GM19455 (cell line): ENCODE data around the gene SPTBN1.
"Not testable (repeated sequence)": the region's sequence is repeated elsewhere in the genome, so short reads cannot be mapped to it uniquely, and the experiment has no call there.

Experiments used
- ATAC-seq: cut with Tn5 transposase; IDR thresholded peaks from one replicate; pipeline ENCODE4 v1.9.1; 2021; ENCODE audit not compliant: unreplicated experiment

SPTBN1 gene

GRCh38 chr2:54691445-54692135, 235.5 kb downstream of the SPTBN1 start:
- no peak for ATAC-seq

- no peak for ATAC-seq
Observed at GRCh38 chr2:54692556-54692955, 236.4 kb downstream of the SPTBN1 start.

GRCh38 chr2:54695378-54695777, 239.3 kb downstream of the SPTBN1 start:
- ATAC-seq, result no peak

GRCh38 chr2:54697934-54698333, 241.8 kb downstream of the SPTBN1 start:
- ATAC-seq, result no peak

- not testable (repeated sequence) for ATAC-seq
Observed at GRCh38 chr2:54698926-54699325, 242.8 kb downstream of the SPTBN1 start.

- ATAC-seq, result no peak
Observed at GRCh38 chr2:54699665-54700064, 243.5 kb downstream of the SPTBN1 start.

- no peak for ATAC-seq
Observed at GRCh38 chr2:54701029-54701428, 244.9 kb downstream of the SPTBN1 start.

- no peak for ATAC-seq
Observed at GRCh38 chr2:54704238-54704637, 248.1 kb downstream of the SPTBN1 start.

GRCh38 chr2:54704688-54705605, 248.8 kb downstream of the SPTBN1 start:
- no peak for ATAC-seq

GRCh38 chr2:54706622-54707021, 250.5 kb downstream of the SPTBN1 start:
- ATAC-seq, result no peak

- no peak for ATAC-seq
Observed at GRCh38 chr2:54708584-54709335, 252.6 kb downstream of the SPTBN1 start.

GRCh38 chr2:54709336-54709809, 253.2 kb downstream of the SPTBN1 start:
- no peak for ATAC-seq

- ATAC-seq, result no peak
Observed at GRCh38 chr2:54710216-54710615, 254.1 kb downstream of the SPTBN1 start.

GRCh38 chr2:54712516-54712915, 256.4 kb downstream of the SPTBN1 start:
- ATAC-seq, result no peak

- ATAC-seq, result no peak
Observed at GRCh38 chr2:54714996-54715395, 258.9 kb downstream of the SPTBN1 start.

GRCh38 chr2:54716375-54716774, 260.2 kb downstream of the SPTBN1 start:
- ATAC-seq, result no peak

- no peak for ATAC-seq
Observed at GRCh38 chr2:54720563-54720962, 264.4 kb downstream of the SPTBN1 start.
